ENCODE results near the gene ZMYND8. TPM values are rescaled to one million over a fixed set of nuclear protein-coding genes. Genes with fewer than 3 reads are reported as not detected.
A peak's percentile ranks its signal among the peaks of the same experiment; 100 is the strongest.

Gene ZMYND8
- total and polyA plus RNA-seq, 2 of the 4 experiments (the other 2 are of a cell fraction), result 24.0 to 28.2 TPM

DNA sequence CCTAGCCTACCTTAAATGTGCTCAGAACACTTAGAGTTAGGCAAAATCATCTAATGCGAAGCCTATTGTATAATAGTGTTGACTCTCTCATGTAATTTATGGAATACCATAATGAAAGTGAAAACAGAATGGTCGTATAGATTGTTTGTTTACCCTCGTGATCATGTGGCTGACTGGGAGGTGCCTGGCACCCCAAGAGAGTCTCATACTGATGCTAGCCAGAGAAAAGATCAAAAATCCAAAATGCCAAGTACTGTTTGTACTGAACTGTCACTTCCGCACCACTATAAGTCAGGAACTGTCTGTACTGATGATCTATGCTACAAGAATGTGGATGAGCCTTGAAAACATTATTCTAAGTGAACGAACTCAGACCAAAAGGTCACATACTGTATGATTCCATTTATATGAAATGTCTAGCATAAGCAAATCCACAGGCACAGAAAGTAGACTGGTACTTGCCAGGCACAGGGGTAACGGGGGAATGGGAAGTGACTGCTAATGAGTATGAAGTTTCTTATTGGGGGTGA lies 22.4 kb downstream of the ZMYND8 start (continued):
- peak; percentile 65 for TF ChIP-seq MAFK (IDR thresholded peaks at IDR 0.05; ENCODE audit: low read depth, low read length)

DNA sequence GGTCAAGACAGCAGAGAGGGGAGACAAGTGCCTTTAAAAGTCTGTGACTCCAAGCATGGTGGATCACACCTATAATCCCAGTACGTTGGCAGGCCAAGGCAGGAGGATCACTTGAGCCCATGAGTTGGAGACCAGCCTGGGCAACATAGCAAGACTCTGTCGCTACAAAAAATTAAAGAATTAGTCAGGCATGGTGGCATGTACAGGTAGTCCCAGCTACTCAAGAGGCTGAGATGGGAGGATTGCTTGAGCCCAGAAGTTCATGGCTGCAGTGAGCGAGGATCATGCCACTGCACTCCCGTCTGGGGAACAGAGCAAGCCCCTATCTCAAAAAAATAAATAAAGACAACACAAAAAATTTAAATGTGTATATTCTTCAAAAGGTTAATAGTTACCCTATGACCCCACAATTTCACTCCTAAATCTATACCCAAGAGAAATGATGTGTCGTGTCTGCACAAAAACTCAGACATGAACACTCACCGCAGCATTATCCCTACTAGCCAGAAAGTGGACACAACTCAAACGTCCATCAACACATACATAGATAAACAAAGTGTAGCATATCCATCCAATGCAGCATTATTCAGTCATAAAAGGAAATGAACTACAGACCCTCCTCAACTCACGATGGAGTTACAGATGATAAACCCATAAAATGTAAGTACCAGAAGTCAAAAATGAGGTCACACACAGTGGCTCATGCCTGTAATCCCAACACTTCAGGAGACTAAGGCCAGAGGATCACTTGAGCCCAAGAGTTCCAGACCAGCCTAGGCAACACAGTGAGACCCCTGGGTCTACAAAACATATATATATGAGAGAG lies 23.9 kb downstream of the ZMYND8 start:
- CTCF ChIA-PET, result no interaction called here
- peak overlapping the region; percentile 53 for H2AK9ac ChIP-seq (replicated peaks; ENCODE audit: low read depth, low read length, poor library complexity)
- H3K27ac ChIP-seq (ENCODE audit: insufficient read depth, low read length), result peak overlapping the region; percentile 20
- dilution Hi-C loops (cut with HindIII; ENCODE audit: low sequenced_read_pairs, unreplicated experiment) (no loop called here), intact Hi-C loops (cut with micrococcal nuclease) (no loop called here), in situ Hi-C loops (cut with MboI; ENCODE audit: low sequenced_read_pairs) (no loop called here)
- peak overlapping the region; percentile 96 for H2AK5ac ChIP-seq (ENCODE audit: low read depth, low read length)
- H3K36me3 ChIP-seq (ENCODE audit: control insufficient read depth, insufficient read depth, low read length), result peaks cover 7% of the 10 kb centered on the region
- BruUV-seq (replicated peaks), result no TSS peak
- peaks cover 23% of the 10 kb centered on the region for H3K9me1 ChIP-seq (ENCODE audit: insufficient read depth, low read length)
- ATAC-seq (ENCODE audit: low read depth) (no peak), DNase-seq (no peak)
- no peak overlapping the region for H3K4me2 ChIP-seq (ENCODE audit: low read depth, low read length)
- peak overlapping the region; percentile 87 for H3K4ac ChIP-seq (ENCODE audit: low read depth, low read length)
- H4K20me1 ChIP-seq (ENCODE audit: insufficient read depth, low read length), result no peaks in the 10 kb centered on the region
- H3K18ac ChIP-seq (ENCODE audit: low read depth, low read length), result peak overlapping the region; percentile 91; the same call in 1 of the 2 replicates
- H3K27me3 ChIP-seq (ENCODE audit: control insufficient read depth, insufficient read depth, low read length), result no peaks in the 10 kb centered on the region
- H3K23ac ChIP-seq (ENCODE audit: low read depth, low read length), result peak overlapping the region; percentile 71; the same call in 1 of the 2 replicates
- no peak overlapping the region for H3K9ac ChIP-seq (ENCODE audit: low read depth, low read length)
- no peak overlapping the region for H2AFZ ChIP-seq (replicated peaks; ENCODE audit: low read length, poor library complexity)
- POLR2A ChIA-PET (ENCODE audit: unreplicated experiment), result no interaction called here
- H2BK5ac ChIP-seq (ENCODE audit: low read depth, low read length, poor library complexity, severe bottlenecking), result peak overlapping the region; percentile 95
- H3K79me1 ChIP-seq (ENCODE audit: low read depth in 1 of 2, low read length in 2 of 2), result peaks cover 35 to 80% of the 10 kb centered on the region in 2 experiments
- H4K8ac ChIP-seq (ENCODE audit: low read depth in 2 of 2, low read length in 2 of 2), result peak overlapping the region; percentile 52 to 75; a peak in 3 of 4 replicates
- 100% methylated on average over 1 of the region's 8 CpGs; no CpG with 5 or more reads in 1 of the 2 experiments for WGBS, 2 experiments (ENCODE audit: extremely low coverage in 2 of 2, insufficient read length in 1 of 2)
- H2BK15ac ChIP-seq (ENCODE audit: low read depth, low read length), result peak overlapping the region; percentile 86
- peak overlapping the region; percentile 97 for H4K91ac ChIP-seq (ENCODE audit: insufficient read depth, low read depth, low read length)
- H3K56ac ChIP-seq (ENCODE audit: extremely low read depth, insufficient read depth, low read length), result no peak overlapping the region; the same call in 1 of the 2 replicates
- peak overlapping the region; percentile 63 for H3K14ac ChIP-seq (replicated peaks; ENCODE audit: low read depth, low read length)
- peaks cover 19% of the 10 kb centered on the region for H3K4me1 ChIP-seq (ENCODE audit: control insufficient read depth, insufficient read depth, low read length)
- H2BK120ac ChIP-seq (ENCODE audit: low read depth, low read length), result peak overlapping the region; percentile 69
- H4K5ac ChIP-seq (ENCODE audit: low read depth, low read length), result peak overlapping the region; percentile 89
- H3K4me3 ChIP-seq (ENCODE audit: insufficient read depth, low read depth, low read length), result no peak overlapping the region
- no peaks in the 10 kb centered on the region for H3K9me3 ChIP-seq (ENCODE audit: control insufficient read depth, insufficient read depth, low read length)
- H2BK20ac ChIP-seq (ENCODE audit: low read depth, low read length), result peak overlapping the region; percentile 44; the same call in 1 of the 2 replicates
- TF ChIP-seq, protein P1, sequence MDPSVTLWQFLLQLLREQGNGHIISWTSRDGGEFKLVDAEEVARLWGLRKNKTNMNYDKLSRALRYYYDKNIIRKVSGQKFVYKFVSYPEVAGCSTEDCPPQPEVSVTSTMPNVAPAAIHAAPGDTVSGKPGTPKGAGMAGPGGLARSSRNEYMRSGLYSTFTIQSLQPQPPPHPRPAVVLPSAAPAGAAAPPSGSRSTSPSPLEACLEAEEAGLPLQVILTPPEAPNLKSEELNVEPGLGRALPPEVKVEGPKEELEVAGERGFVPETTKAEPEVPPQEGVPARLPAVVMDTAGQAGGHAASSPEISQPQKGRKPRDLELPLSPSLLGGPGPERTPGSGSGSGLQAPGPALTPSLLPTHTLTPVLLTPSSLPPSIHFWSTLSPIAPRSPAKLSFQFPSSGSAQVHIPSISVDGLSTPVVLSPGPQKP (IDR thresholded peaks at IDR 0.05; ENCODE audit: borderline replicate concordance, low read depth, low read length), result no peak
- TF ChIP-seq FOS (IDR thresholded peaks at IDR 0.05; ENCODE audit: low read depth, low read length) (no peak), NFE2L2 (IDR thresholded peaks at IDR 0.05; ENCODE audit: low read depth, low read length) (no peak), USF2 (IDR thresholded peaks at IDR 0.05; ENCODE audit: low read depth, low read length) (no peak), RAD21 (IDR thresholded peaks at IDR 0.05; ENCODE audit: low read length) (no peak), BHLHE40 (IDR thresholded peaks at IDR 0.05; ENCODE audit: low read depth, low read length) (no peak), MXI1 (IDR thresholded peaks at IDR 0.05; ENCODE audit: borderline replicate concordance, low read depth, low read length) (no peak), MAZ (IDR thresholded peaks at IDR 0.05; ENCODE audit: borderline replicate concordance, low read depth, low read length) (no peak), CHD1 (IDR thresholded peaks at IDR 0.05; ENCODE audit: low read depth, low read length) (no peak), RCOR1 (IDR thresholded peaks at IDR 0.05; ENCODE audit: insufficient replicate concordance, low read length) (no peak), MAFK (IDR thresholded peaks at IDR 0.05; ENCODE audit: low read depth, low read length) (no peak), RFX5 (IDR thresholded peaks at IDR 0.05; ENCODE audit: low read depth, low read length) (no peak), SMC3 (IDR thresholded peaks at IDR 0.05; ENCODE audit: low read depth, low read length) (no peak), POLR2A (IDR thresholded peaks at IDR 0.05; ENCODE audit: low read depth, low read length) (no peak)

Data from IMR-90 (cell line).